ENCODE data around the gene TJP1.

DNA sequence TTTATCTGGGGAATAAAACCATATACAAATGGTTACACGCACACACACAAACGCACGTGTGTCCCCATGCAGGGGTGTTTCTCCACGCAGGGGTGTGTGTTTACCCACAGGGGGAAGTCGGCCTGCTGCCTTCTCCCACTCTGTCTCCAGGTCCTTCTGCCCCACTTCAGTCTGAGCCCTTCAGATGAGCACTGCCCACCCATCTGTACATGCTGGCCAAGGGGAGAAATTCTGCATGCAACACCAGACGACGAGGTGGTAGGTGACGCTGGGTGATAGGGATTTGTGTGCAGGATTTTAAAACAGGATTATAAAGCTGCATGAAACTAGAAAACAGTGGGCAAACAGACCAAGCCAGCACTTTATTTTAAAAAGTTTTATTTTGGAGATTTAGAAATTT lies 122.5 kb downstream of the TJP1 start:
- TF ChIP-seq POLR2A (IDR thresholded peaks at IDR 0.05), result no peak
- TF ChIP-seq, protein P1, sequence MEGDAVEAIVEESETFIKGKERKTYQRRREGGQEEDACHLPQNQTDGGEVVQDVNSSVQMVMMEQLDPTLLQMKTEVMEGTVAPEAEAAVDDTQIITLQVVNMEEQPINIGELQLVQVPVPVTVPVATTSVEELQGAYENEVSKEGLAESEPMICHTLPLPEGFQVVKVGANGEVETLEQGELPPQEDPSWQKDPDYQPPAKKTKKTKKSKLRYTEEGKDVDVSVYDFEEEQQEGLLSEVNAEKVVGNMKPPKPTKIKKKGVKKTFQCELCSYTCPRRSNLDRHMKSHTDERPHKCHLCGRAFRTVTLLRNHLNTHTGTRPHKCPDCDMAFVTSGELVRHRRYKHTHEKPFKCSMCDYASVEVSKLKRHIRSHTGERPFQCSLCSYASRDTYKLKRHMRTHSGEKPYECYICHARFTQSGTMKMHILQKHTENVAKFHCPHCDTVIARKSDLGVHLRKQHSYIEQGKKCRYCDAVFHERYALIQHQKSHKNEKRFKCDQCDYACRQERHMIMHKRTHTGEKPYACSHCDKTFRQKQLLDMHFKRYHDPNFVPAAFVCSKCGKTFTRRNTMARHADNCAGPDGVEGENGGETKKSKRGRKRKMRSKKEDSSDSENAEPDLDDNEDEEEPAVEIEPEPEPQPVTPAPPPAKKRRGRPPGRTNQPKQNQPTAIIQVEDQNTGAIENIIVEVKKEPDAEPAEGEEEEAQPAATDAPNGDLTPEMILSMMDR (IDR thresholded peaks at IDR 0.05), result no peak
